ENCODE data around the gene PTPRR. TPM values are rescaled to one million over a fixed set of nuclear protein-coding genes. Genes with fewer than 3 reads are reported as not detected.

PTPRR gene
- total RNA-seq, 2 experiments from 2014 or later: not detected

- CTCF ChIA-PET (ENCODE audit: unreplicated experiment): no interaction called here
- intact Hi-C loops (cut with micrococcal nuclease; ENCODE audit: unreplicated experiment): no loop called here
These were observed 75.3 kb downstream of the PTPRR start for GRCh38 chr12:70845268-70845667.

GRCh38 chr12:70843363-70843762, 77.2 kb downstream of the PTPRR start:
- no peak overlapping the region for H2AFZ ChIP-seq (ENCODE audit: low read length)
- H3K36me3 ChIP-seq (ENCODE audit: insufficient read depth, low read length): no peaks in the 10 kb centered on the region
- no peaks in the 10 kb centered on the region for H3K79me2 ChIP-seq (ENCODE audit: insufficient read depth, low read depth, low read length)
- intact Hi-C loops (cut with micrococcal nuclease; ENCODE audit: unreplicated experiment): no loop called here
- no peaks in the 10 kb centered on the region for H4K20me1 ChIP-seq (ENCODE audit: insufficient read depth, low read length)
- TF ChIP-seq EZH2phosphoT487 (IDR thresholded peaks at IDR 0.05; ENCODE audit: borderline replicate concordance, low read depth, low read length): no peak
- TF ChIP-seq, protein P1, sequence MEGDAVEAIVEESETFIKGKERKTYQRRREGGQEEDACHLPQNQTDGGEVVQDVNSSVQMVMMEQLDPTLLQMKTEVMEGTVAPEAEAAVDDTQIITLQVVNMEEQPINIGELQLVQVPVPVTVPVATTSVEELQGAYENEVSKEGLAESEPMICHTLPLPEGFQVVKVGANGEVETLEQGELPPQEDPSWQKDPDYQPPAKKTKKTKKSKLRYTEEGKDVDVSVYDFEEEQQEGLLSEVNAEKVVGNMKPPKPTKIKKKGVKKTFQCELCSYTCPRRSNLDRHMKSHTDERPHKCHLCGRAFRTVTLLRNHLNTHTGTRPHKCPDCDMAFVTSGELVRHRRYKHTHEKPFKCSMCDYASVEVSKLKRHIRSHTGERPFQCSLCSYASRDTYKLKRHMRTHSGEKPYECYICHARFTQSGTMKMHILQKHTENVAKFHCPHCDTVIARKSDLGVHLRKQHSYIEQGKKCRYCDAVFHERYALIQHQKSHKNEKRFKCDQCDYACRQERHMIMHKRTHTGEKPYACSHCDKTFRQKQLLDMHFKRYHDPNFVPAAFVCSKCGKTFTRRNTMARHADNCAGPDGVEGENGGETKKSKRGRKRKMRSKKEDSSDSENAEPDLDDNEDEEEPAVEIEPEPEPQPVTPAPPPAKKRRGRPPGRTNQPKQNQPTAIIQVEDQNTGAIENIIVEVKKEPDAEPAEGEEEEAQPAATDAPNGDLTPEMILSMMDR (conservative IDR thresholded peaks at IDR 0.05; ENCODE audit: low read length): no peak
- no peak overlapping the region for H3K4me2 ChIP-seq (ENCODE audit: low read length)
- H3K9me2 ChIP-seq (ENCODE audit: insufficient read depth, low read length): no peaks in the 10 kb centered on the region
- H3K4me3 ChIP-seq (ENCODE audit: low read depth, low read length, poor library complexity, severe bottlenecking): no peak overlapping the region
- H3K4me1 ChIP-seq (ENCODE audit: insufficient read depth, low read length, poor library complexity, severe bottlenecking): no peaks in the 10 kb centered on the region
- ChIA-PET CTCF (ENCODE audit: unreplicated experiment) (no interaction called here), POLR2A (interaction anchor here (0.6 to 1.8 kb wide), 2 partner anchors 10 to 13 kb away, joined by 3 to 9 read pairs; no protein-coding TSS in a partner anchor)
- no peaks in the 10 kb centered on the region for H3K9me3 ChIP-seq (ENCODE audit: low read length)
- H3K27ac ChIP-seq (ENCODE audit: low read depth, low read length, poor library complexity, severe bottlenecking): no peak overlapping the region
- BruUV-seq (replicated peaks): no TSS peak
- DNase-seq (ENCODE audit: low spot score): no peak

More at GRCh38 chr12:70845268-70845667, 75.3 kb downstream of the PTPRR start:
- H3K27ac ChIP-seq (ENCODE audit: low read depth, low read length, poor library complexity, severe bottlenecking): no peak overlapping the region
- no peaks in the 10 kb centered on the region for H3K36me3 ChIP-seq (ENCODE audit: insufficient read depth, low read length)
- POLR2A ChIA-PET: interaction anchor here (0.6 kb wide), 1 partner anchor 956 kb away, joined by 4 read pairs; no protein-coding TSS in a partner anchor
- TF ChIP-seq, protein P1 (conservative IDR thresholded peaks at IDR 0.05; ENCODE audit: low read length): no peak
- TF ChIP-seq EZH2phosphoT487 (IDR thresholded peaks at IDR 0.05; ENCODE audit: borderline replicate concordance, low read depth, low read length): no peak
- H3K4me2 ChIP-seq (ENCODE audit: low read length): no peak overlapping the region
- H2AFZ ChIP-seq (ENCODE audit: low read length): no peak overlapping the region
- H3K9me2 ChIP-seq (ENCODE audit: insufficient read depth, low read length): no peaks in the 10 kb centered on the region
- H3K9me3 ChIP-seq (ENCODE audit: low read length): no peaks in the 10 kb centered on the region
- no peaks in the 10 kb centered on the region for H3K4me1 ChIP-seq (ENCODE audit: insufficient read depth, low read length, poor library complexity, severe bottlenecking)
- H3K4me3 ChIP-seq (ENCODE audit: low read depth, low read length, poor library complexity, severe bottlenecking): no peak overlapping the region
- H3K79me2 ChIP-seq (ENCODE audit: insufficient read depth, low read depth, low read length): no peaks in the 10 kb centered on the region
- no peak for DNase-seq (ENCODE audit: low spot score)
- H4K20me1 ChIP-seq (ENCODE audit: insufficient read depth, low read length): no peaks in the 10 kb centered on the region
- BruUV-seq (replicated peaks): no TSS peak

- H3K9me2 ChIP-seq (ENCODE audit: insufficient read depth, low read length): no peaks in the 10 kb centered on the region
- DNase-seq (ENCODE audit: low spot score): no peak
These were observed 77.6 kb downstream of the PTPRR start for GRCh38 chr12:70842942-70843341.

More at GRCh38 chr12:70842942-70843341, 77.6 kb downstream of the PTPRR start:
- CTCF ChIA-PET (ENCODE audit: unreplicated experiment): no interaction called here
- Histone ChIP-seq H3K79me2 (ENCODE audit: insufficient read depth, low read depth, low read length) (no peaks in the 10 kb centered on the region), H3K36me3 (ENCODE audit: insufficient read depth, low read length) (no peaks in the 10 kb centered on the region), H3K9me3 (ENCODE audit: low read length) (no peaks in the 10 kb centered on the region), H3K4me1 (ENCODE audit: insufficient read depth, low read length, poor library complexity, severe bottlenecking) (no peaks in the 10 kb centered on the region), H2AFZ (ENCODE audit: low read length) (no peak overlapping the region), H4K20me1 (ENCODE audit: insufficient read depth, low read length) (no peaks in the 10 kb centered on the region), H3K27ac (ENCODE audit: low read depth, low read length, poor library complexity, severe bottlenecking) (no peak overlapping the region), H3K4me3 (ENCODE audit: low read depth, low read length, poor library complexity, severe bottlenecking) (no peak overlapping the region), H3K4me2 (ENCODE audit: low read length) (no peak overlapping the region)
- POLR2A ChIA-PET: interaction anchor here (1.8 kb wide), 1 partner anchor 12 kb away, joined by 9 read pairs; no protein-coding TSS in a partner anchor
- TF ChIP-seq, protein P1 (conservative IDR thresholded peaks at IDR 0.05; ENCODE audit: low read length): no peak
- TF ChIP-seq EZH2phosphoT487 (IDR thresholded peaks at IDR 0.05; ENCODE audit: borderline replicate concordance, low read depth, low read length): no peak
- no TSS peak for BruUV-seq (replicated peaks)
- intact Hi-C loops (cut with micrococcal nuclease; ENCODE audit: unreplicated experiment): no loop called here
